ENCODE data around the gene TMTC1. TPM values are rescaled to one million over a fixed set of nuclear protein-coding genes. Genes with fewer than 3 reads are reported as not detected.

TMTC1 gene
- total and polyA plus RNA-seq, 2 donors (not counting 1 experiment from before 2014, with no cell fraction given), result 62.2 to 222 TPM

GRCh38 chr12:29797565-29798355 is 14.0 kb upstream of the TMTC1 start:
- H3K9me3 ChIP-seq (ENCODE audit: control insufficient read depth, insufficient read depth, low read depth, low read length), result peaks cover 8% of the 10 kb centered on the region
- H3K4me2 ChIP-seq (ENCODE audit: extremely low read depth, insufficient read depth, low read length), result no peak overlapping the region
- no peaks in the 10 kb centered on the region for H3K36me3 ChIP-seq (ENCODE audit: control insufficient read depth, insufficient read depth, low read length)
- H3K27me3 ChIP-seq (ENCODE audit: control insufficient read depth, insufficient read depth, low read length), result no peaks in the 10 kb centered on the region
- no peak overlapping the region for H3K9ac ChIP-seq (ENCODE audit: insufficient read depth, low read length)
- H4K20me1 ChIP-seq (ENCODE audit: control insufficient read depth, extremely low read depth, insufficient read depth, low read length), result no peaks in the 10 kb centered on the region
- DNase-seq (ENCODE audit: low read depth in 2 of 2), result no peak
- no peak overlapping the region for H3K4me3 ChIP-seq (replicated peaks in 1 of 4; ENCODE audit: control extremely low read depth in 1 of 4, insufficient read depth in 1 of 4, low read depth in 3 of 4, low read length in 4 of 4)
- H2AFZ ChIP-seq (ENCODE audit: low read length), result no peak overlapping the region
- H3K79me2 ChIP-seq (ENCODE audit: control insufficient read depth, insufficient read depth, low read length), result no peaks in the 10 kb centered on the region
- no peak overlapping the region for H3K27ac ChIP-seq (ENCODE audit: insufficient read depth, low read length)
- peaks cover 7% of the 10 kb centered on the region for H3K4me1 ChIP-seq (ENCODE audit: control insufficient read depth, extremely low read depth, insufficient read depth, low read length)
- TF ChIP-seq EZH2 (IDR thresholded peaks at IDR 0.05; ENCODE audit: low read length, missing control alignments), result no peak
- no peak for TF ChIP-seq CTCF (conservative IDR thresholded peaks at IDR 0.05 in 1 of 2, IDR thresholded peaks at IDR 0.05 in 1 of 2; ENCODE audit: low read depth in 1 of 2, low read length in 2 of 2)

- H3K4me2 ChIP-seq (ENCODE audit: extremely low read depth, insufficient read depth, low read length), result peak overlapping the region; percentile 58
- no peak overlapping the region for H3K9ac ChIP-seq (ENCODE audit: insufficient read depth, low read length)
- H3K79me2 ChIP-seq (ENCODE audit: control insufficient read depth, insufficient read depth, low read length), result no peaks in the 10 kb centered on the region
- no peak overlapping the region for H3K27ac ChIP-seq (ENCODE audit: insufficient read depth, low read length)
- H3K27me3 ChIP-seq (ENCODE audit: control insufficient read depth, insufficient read depth, low read length), result no peaks in the 10 kb centered on the region
- H3K4me3 ChIP-seq (replicated peaks in 1 of 4; ENCODE audit: control extremely low read depth in 1 of 4, insufficient read depth in 1 of 4, low read depth in 3 of 4, low read length in 4 of 4), result peak overlapping the region in 1 of 4 experiments; percentile 10
- H4K20me1 ChIP-seq (ENCODE audit: control insufficient read depth, extremely low read depth, insufficient read depth, low read length), result no peaks in the 10 kb centered on the region
- H3K4me1 ChIP-seq (ENCODE audit: control insufficient read depth, extremely low read depth, insufficient read depth, low read length), result peaks cover 7% of the 10 kb centered on the region
- TF ChIP-seq EZH2 (IDR thresholded peaks at IDR 0.05; ENCODE audit: low read length, missing control alignments) (no peak), CTCF (conservative IDR thresholded peaks at IDR 0.05 in 1 of 2, IDR thresholded peaks at IDR 0.05 in 1 of 2; ENCODE audit: low read depth in 1 of 2, low read length in 2 of 2) (no peak)
- H3K9me3 ChIP-seq (ENCODE audit: control insufficient read depth, insufficient read depth, low read depth, low read length), result peaks cover 12% of the 10 kb centered on the region
- H3K36me3 ChIP-seq (ENCODE audit: control insufficient read depth, insufficient read depth, low read length), result no peaks in the 10 kb centered on the region
- DNase-seq (ENCODE audit: low read depth in 2 of 2), result peak; percentile 93 to 97
- H2AFZ ChIP-seq (ENCODE audit: low read length), result no peak overlapping the region
Measured at GRCh38 chr12:29796823-29797263, 13.1 kb upstream of the TMTC1 start.

DNA sequence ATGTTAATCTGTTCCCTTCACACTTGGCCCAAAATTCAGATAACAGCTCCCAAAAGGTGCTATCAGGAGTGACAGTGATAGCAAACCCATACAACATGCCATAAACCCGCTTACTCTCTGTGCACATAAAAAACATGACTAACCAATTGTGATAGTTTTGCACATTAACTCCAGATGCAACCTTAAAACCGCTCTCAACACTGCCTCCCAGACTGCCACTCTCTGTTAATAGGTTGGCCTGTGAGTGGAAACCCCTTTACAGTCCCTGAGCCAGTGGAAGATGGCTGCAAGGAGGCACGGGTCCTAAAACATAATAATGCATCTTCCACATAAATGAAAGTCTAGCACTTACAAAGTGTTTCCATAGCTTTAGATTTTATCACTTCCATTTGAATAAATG is 12.0 kb upstream of the TMTC1 start:
- H2AFZ ChIP-seq (ENCODE audit: low read length), result no peak overlapping the region
- no peak for TF ChIP-seq EZH2 (IDR thresholded peaks at IDR 0.05; ENCODE audit: low read length, missing control alignments)
- no peak for DNase-seq (ENCODE audit: low read depth in 2 of 2)
- H3K4me2 ChIP-seq (ENCODE audit: extremely low read depth, insufficient read depth, low read length), result no peak overlapping the region
- no peaks in the 10 kb centered on the region for H4K20me1 ChIP-seq (ENCODE audit: control insufficient read depth, extremely low read depth, insufficient read depth, low read length)
- H3K9me3 ChIP-seq (ENCODE audit: control insufficient read depth, insufficient read depth, low read depth, low read length), result peaks cover 19% of the 10 kb centered on the region
- no peaks in the 10 kb centered on the region for H3K27me3 ChIP-seq (ENCODE audit: control insufficient read depth, insufficient read depth, low read length)
- H3K79me2 ChIP-seq (ENCODE audit: control insufficient read depth, insufficient read depth, low read length), result no peaks in the 10 kb centered on the region
- peaks cover 7% of the 10 kb centered on the region for H3K4me1 ChIP-seq (ENCODE audit: control insufficient read depth, extremely low read depth, insufficient read depth, low read length)
- H3K27ac ChIP-seq (ENCODE audit: insufficient read depth, low read length), result no peak overlapping the region
- no peak overlapping the region for H3K4me3 ChIP-seq (replicated peaks in 1 of 4; ENCODE audit: control extremely low read depth in 1 of 4, insufficient read depth in 1 of 4, low read depth in 3 of 4, low read length in 4 of 4)
- H3K36me3 ChIP-seq (ENCODE audit: control insufficient read depth, insufficient read depth, low read length), result no peaks in the 10 kb centered on the region
- no peak overlapping the region for H3K9ac ChIP-seq (ENCODE audit: insufficient read depth, low read length)
